Activated naive CD4-positive, alpha-beta T cell treated with anti-CD3 and anti-CD28 coated beads, Interleukin-2, amount 10 ng/mL, durations not matched to agents 7 days and 5 days (primary cell): ENCODE measurements around the gene ST6GAL1.

Source experiments
- CTCF ChIA-PET: fragments of 350-600 bp; sonication (Branson Sonifier 250); formaldehyde crosslinking; loops from one replicate; lab custom pipeline; 2021; ENCODE audit warnings: antibody characterized with exemption; lab: Charles Lee
- DNase-seq: peaks from one replicate; pipeline ENCODE4 v3.0.0-alpha.2; 2020
- H3K27ac Mint-ChIP-seq: one replicate; pipeline ENCODE4 v1.8.0; 2021; ENCODE audit warnings: mild to moderate bottlenecking, moderate library complexity, mixed read lengths
- H3K27me3 Mint-ChIP-seq: one replicate; pipeline ENCODE4 v1.8.0; 2021; ENCODE audit warnings: mild to moderate bottlenecking, mixed read lengths
- H3K36me3 Mint-ChIP-seq: one replicate; pipeline ENCODE4 v1.8.0; 2021; ENCODE audit warnings: mixed read lengths
- H3K4me1 Mint-ChIP-seq: one replicate; pipeline ENCODE4 v1.8.0; 2021; ENCODE audit warnings: mixed read lengths
- H3K4me3 Mint-ChIP-seq: one replicate; pipeline ENCODE4 v1.8.0; 2021; ENCODE audit warnings: mild to moderate bottlenecking, moderate library complexity, mixed read lengths
- H3K9me3 Mint-ChIP-seq: one replicate; pipeline ENCODE4 v1.8.0; 2021; ENCODE audit warnings: mixed read lengths

Gene ST6GAL1

DNA sequence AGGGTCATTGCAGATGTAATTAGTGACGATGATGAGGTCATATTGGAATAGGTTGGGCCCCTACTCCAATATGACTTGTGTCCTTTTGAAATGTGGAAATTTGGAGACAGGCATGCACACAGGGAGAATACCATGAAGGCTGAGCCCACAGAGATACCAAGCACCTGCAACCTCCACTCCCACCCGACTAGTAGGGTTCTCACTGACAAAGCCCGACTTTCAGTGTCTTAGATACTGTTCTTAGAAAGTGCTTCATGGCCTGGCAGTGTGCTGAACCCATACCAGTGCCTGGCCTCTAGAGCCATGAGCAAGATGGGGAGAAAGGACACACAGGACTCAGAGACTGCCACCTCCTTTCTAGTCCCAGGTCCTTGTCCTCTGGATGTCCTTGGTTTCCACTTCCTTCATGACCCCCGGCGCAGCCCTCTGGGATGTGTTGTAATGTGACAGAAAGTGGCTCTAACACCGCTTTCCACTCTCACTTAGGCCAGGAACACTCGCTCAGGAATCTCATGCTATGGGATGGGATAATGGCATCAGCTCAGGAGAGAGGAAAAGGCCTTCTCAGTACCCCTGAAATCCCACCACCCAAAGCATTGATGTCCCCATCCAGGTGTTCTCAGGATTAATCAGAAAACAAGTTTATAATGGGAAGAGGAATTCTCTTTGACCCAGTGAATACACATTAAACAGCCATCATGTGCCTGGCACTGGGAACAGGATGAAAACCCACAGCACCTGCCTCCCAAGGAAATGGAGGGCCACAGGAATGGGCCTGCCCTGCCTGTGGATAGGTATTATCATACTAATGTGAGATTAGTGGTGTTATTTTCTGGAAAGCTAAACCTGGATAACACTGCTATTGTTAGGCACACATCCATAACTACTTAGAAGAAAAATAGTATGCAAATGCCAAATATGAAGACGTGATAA is 149.0 kb downstream of the ST6GAL1 start:
- peaks cover 48% of the 10 kb centered on the region for H3K36me3 Mint-ChIP-seq
- no peak overlapping the region for H3K4me3 Mint-ChIP-seq
- DNase-seq = no peak
- no peaks in the 10 kb centered on the region for H3K9me3 Mint-ChIP-seq
- H3K4me1 Mint-ChIP-seq = peaks cover 7% of the 10 kb centered on the region
- H3K27me3 Mint-ChIP-seq = no peaks in the 10 kb centered on the region
- H3K27ac Mint-ChIP-seq = no peak overlapping the region
- CTCF ChIA-PET = no interaction called here

DNA sequence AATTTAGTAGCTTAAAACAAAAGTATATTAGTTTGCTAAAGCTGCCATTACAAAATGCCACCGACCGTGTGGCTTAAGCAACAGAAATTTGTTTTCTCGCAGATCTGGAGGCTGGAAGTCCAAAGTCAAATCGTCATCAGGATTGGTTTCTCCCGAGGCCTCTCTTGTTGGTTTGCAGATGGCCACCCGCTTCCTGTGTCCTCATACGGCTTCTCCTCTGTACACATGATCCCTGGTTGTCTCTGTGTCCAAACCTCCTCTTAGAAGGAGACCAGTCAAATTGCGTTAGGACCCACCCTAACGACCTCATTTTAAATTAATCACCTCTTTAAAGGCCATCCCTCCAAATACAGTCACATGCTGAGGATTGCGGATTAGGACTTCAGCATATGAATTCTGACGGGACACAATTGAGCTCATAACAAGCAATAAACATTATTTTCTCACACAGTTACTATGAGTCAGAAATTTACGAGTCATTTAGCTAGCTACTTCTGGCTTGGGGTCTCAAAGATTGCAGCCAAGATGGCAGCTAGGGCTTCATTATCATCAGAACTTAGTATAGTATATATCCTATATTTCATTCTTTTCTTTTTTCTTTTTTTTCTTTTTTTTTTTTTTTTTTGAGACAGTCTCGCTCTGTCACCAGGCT is 150.6 kb downstream of the ST6GAL1 start:
- H3K27me3 Mint-ChIP-seq = no peaks in the 10 kb centered on the region
- H3K27ac Mint-ChIP-seq = no peak overlapping the region
- DNase-seq = no peak
- CTCF ChIA-PET = no interaction called here
- H3K4me1 Mint-ChIP-seq = peaks cover 16% of the 10 kb centered on the region
- H3K9me3 Mint-ChIP-seq = peaks cover 2% of the 10 kb centered on the region
- H3K4me3 Mint-ChIP-seq = no peak overlapping the region
- peaks cover 39% of the 10 kb centered on the region for H3K36me3 Mint-ChIP-seq

DNA sequence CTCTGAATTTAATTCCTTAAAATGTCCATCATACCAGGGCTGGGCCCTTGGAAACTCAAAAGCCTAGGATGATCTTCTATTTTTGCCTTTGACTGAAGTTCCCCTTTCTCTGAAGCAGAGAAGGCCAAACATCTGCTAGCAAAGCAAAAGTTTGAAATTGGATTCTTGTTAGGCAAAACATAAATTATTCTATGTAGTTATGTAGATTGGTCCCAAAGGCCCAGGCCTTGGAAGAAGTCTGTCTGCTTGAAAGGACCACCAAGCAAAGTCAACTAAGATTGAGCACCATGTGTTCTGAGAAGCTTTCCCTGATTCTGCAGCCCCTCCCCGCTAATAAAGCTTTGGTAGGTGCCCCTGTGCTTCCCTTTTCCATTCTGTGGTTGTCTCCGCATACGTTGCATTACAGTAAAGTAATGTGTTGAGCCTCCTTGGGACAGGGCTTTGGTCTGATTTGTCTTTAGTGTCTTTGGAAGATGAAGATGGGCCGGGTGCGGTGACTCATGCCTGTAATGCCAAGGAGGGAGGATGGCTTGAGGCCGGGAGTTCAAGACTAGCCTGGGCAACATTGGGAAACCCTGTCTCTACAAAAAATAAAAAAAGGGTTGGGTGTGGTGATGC is 152.5 kb downstream of the ST6GAL1 start:
- Mint-ChIP-seq H3K27ac (peak overlapping the region; percentile 33), H3K36me3 (peaks cover 22% of the 10 kb centered on the region), H3K9me3 (peaks cover 11% of the 10 kb centered on the region), H3K4me1 (peaks cover 16% of the 10 kb centered on the region), H3K27me3 (no peaks in the 10 kb centered on the region), H3K4me3 (no peak overlapping the region)
- no peak for DNase-seq
- CTCF ChIA-PET = interaction anchor here (1.3 kb wide), 1 partner anchor 233 kb away, joined by 3 read pairs; no protein-coding TSS in a partner anchor

DNA sequence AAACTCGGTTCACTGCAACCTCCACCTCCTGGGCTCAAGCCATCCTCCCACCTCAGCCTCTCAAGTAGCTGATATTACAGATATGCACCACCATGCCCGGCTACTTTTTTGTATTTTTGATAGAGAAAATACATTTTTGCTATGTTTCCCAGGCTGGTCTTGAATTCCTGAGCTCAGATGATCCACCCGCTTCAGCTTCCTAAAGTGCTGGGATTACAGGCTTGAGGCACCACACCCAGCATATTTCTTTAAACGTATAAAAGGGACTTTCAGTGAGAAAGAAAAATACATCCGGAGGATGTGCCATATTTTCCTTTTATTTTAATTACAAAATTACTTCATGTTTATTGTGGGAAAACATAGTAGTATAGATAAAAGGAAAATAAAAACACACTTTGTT is 153.8 kb downstream of the ST6GAL1 start:
- Mint-ChIP-seq H3K36me3 (peaks cover 21% of the 10 kb centered on the region), H3K27ac (no peak overlapping the region), H3K4me3 (no peak overlapping the region), H3K27me3 (peaks cover 4% of the 10 kb centered on the region), H3K4me1 (peaks cover 16% of the 10 kb centered on the region), H3K9me3 (peaks cover 21% of the 10 kb centered on the region)
- CTCF ChIA-PET = interaction anchor here (1.3 kb wide), 1 partner anchor 235 kb away, joined by 3 read pairs; no protein-coding TSS in a partner anchor
- no peak for DNase-seq

DNA sequence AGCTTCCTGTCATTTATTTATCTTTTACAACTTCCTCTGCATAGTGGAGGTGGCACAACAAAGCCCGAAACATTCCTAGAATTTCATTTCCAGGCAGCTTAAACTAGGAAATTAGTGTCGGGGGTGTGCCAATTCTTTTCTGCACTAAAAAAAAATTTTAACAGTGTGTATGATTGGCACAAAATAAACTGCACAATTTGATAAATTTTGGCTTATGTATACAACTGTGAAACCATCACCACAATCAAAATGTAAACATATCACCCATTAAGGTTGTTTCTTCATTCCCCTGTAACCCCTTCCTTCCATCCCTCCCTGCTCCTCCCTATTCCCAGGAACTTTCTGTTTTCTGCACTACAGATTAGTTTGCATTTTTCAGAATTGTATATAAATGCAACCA is 154.3 kb downstream of the ST6GAL1 start:
- Mint-ChIP-seq H3K9me3 (peaks cover 22% of the 10 kb centered on the region), H3K4me3 (no peak overlapping the region), H3K4me1 (peaks cover 16% of the 10 kb centered on the region), H3K27ac (no peak overlapping the region), H3K27me3 (peaks cover 4% of the 10 kb centered on the region), H3K36me3 (peaks cover 17% of the 10 kb centered on the region)
- CTCF ChIA-PET = interaction anchor here (1.1 to 1.3 kb wide), 3 partner anchors 11 to 235 kb away, joined by 3 read pairs; partner anchors contain the start of gene RPL39L
- DNase-seq = no peak

DNA sequence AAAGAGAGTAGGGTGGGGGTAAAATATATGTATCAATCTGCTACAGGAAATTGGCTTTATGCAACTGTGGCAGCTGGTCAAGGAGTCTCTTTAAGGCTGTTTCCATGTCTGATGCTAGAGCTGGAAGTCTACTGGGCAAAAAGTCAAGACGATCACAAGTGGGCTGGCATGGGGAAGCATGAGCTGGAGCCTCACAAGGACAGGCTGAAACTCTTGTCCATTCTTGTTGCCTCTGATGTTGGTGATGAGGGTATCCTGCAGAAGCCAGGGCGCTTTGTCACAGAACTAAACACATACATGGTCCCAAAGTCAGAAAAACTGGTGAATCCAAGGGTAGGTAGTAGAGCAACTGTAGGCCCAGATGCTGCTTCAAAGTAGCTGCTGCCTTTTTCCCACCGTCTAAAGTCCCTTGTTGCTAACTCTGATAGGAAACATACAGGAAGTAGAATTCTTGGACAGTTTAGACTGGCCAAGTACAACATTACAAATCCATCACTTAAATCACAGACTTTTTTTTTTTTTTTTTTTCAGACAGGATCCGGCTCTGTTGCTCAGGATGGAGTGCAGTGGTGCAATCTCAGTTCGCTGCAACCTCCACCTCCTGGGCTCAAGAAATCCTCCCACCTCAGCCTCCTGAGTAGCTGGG is 154.8 kb downstream of the ST6GAL1 start:
- Mint-ChIP-seq H3K9me3 (peaks cover 24% of the 10 kb centered on the region), H3K27me3 (peaks cover 4% of the 10 kb centered on the region), H3K4me3 (no peak overlapping the region), H3K36me3 (peaks cover 19% of the 10 kb centered on the region), H3K4me1 (peaks cover 16% of the 10 kb centered on the region), H3K27ac (no peak overlapping the region)
- CTCF ChIA-PET = interaction anchor here (1.1 to 1.3 kb wide), 3 partner anchors 10 to 54 kb away, joined by 3 read pairs; partner anchors contain the start of gene RPL39L
- DNase-seq = no peak

DNA sequence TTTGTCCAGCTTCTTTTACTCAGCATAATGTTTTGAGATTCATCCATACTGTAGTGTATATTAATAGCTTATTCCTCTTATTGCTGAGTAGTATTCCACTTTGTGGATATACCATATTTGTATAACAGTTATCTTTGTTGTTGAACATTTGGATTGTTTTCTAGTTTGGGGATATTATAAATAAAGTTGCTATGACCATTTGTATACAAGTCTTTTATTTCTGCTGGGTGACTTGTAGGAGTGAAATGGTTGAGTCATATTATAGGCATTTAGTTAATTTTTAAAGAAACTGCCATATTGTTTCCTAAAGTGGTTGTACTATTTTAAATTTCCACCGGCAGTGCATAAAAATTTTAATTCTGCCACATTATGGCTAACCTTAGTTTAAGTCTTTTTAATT is 155.6 kb downstream of the ST6GAL1 start:
- peaks cover 25% of the 10 kb centered on the region for H3K9me3 Mint-ChIP-seq
- H3K4me3 Mint-ChIP-seq = no peak overlapping the region
- no peak for DNase-seq
- CTCF ChIA-PET = interaction anchor here (1.1 kb wide), 2 partner anchors 27 to 54 kb away, joined by 3 read pairs; partner anchors contain the start of gene RPL39L
- H3K27ac Mint-ChIP-seq = no peak overlapping the region
- H3K4me1 Mint-ChIP-seq = peaks cover 16% of the 10 kb centered on the region
- peaks cover 19% of the 10 kb centered on the region for H3K36me3 Mint-ChIP-seq
- H3K27me3 Mint-ChIP-seq = peaks cover 4% of the 10 kb centered on the region

DNA sequence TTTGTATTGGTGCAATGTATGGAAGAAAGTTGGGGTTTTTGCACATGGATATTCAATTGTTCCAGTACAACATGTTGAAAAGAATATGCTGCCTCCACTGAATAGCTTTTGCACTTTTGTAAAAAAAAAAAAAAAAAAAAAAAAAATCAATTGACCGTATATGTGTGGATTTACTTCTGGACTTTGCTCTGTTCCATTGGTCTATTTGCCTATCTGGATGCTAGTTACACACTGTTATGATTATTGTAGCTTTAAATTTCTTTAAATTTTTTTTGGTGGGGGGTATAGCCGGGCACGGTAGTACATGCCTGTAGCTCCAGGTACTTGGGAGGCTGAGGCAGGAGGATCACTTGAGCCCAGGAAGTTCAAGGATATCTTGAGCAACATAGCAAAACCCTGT is 156.5 kb downstream of the ST6GAL1 start:
- peaks cover 27% of the 10 kb centered on the region for H3K9me3 Mint-ChIP-seq
- H3K4me3 Mint-ChIP-seq = no peak overlapping the region
- no peak for DNase-seq
- H3K36me3 Mint-ChIP-seq = peaks cover 19% of the 10 kb centered on the region
- H3K4me1 Mint-ChIP-seq = peaks cover 16% of the 10 kb centered on the region
- no peak overlapping the region for H3K27ac Mint-ChIP-seq
- CTCF ChIA-PET = interaction anchor here (0.6 kb wide), 1 partner anchor 20 kb away, joined by 3 read pairs; no protein-coding TSS in a partner anchor
- peaks cover 4% of the 10 kb centered on the region for H3K27me3 Mint-ChIP-seq

DNA sequence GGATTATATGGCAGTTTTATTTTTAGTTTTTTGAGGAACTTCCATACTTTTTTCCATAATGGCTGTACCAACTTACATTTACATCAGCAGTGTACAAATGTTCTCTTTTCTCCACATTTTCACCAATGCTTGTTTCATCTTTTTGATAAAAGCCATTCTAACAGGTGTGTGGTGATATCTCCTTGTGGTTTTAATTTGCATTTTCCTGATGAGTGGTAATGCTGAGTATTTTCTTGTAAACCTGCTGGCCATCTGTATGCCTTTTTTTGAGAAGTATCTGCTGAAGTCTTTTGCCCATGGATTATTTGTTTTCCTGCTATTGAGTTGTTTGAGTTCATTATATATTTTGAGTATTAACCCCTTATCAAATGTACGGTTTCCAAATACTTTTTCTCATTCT is 158.4 kb downstream of the ST6GAL1 start:
- Mint-ChIP-seq H3K4me1 (peaks cover 14% of the 10 kb centered on the region), H3K27ac (no peak overlapping the region), H3K4me3 (no peak overlapping the region), H3K36me3 (peaks cover 20% of the 10 kb centered on the region), H3K27me3 (peaks cover 4% of the 10 kb centered on the region), H3K9me3 (peaks cover 31% of the 10 kb centered on the region)
- DNase-seq = no peak
- CTCF ChIA-PET = no interaction called here

DNA sequence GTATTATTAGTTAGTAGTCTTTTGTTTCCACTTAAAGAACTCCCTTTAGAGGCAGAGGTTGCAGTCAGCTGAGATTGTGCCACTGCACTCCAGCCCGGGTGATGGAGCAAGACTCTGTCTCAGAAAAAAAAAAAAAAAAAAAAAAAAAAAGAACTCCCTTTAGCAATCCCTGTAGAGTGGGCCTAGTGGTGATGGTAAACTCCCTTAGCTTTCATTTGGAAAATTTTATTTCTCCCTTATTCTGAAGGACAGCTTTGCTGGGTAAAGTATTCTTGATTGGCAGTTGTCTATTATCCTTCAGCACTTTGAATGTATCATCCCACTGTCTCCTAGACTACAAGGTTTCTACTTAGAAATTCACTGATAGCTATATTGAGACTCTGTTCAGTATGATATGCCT is 163.0 kb downstream of the ST6GAL1 start:
- CTCF ChIA-PET = interaction anchor here (0.7 to 1.5 kb wide), 2 partner anchors 8 to 20 kb away, joined by 3 to 5 read pairs; no protein-coding TSS in a partner anchor
- H3K27ac Mint-ChIP-seq = no peak overlapping the region
- no peak for DNase-seq
- H3K9me3 Mint-ChIP-seq = peaks cover 29% of the 10 kb centered on the region
- H3K36me3 Mint-ChIP-seq = peaks cover 22% of the 10 kb centered on the region
- H3K4me3 Mint-ChIP-seq = no peak overlapping the region
- H3K4me1 Mint-ChIP-seq = peaks cover 13% of the 10 kb centered on the region
- H3K27me3 Mint-ChIP-seq = peaks cover 10% of the 10 kb centered on the region

DNA sequence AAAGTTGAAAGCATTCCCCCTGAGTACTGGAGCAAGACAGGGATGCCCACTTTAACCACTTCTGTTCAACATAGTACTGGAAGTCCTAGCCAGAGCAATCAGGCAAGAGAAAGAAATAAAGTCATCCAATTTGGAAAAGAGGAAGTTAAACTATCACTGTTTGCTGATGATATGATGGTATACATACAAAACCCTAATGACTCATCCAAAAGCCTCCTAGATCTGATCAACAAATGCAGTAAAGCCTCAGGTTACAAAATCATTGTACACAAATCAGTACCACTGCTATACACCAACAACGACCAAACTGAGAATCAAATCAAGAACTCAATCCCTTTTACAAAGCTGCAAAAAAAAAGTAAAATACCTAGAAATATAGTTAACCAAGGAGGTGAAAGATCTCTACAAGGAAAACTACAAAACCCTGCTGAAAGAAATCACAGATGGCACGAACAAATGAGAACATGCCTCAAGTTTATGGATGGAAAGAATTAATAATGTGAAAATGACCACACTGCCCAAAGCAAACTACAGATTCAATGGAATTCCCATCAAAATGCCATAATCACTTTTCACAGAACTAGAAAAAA is 168.7 kb downstream of the ST6GAL1 start:
- Mint-ChIP-seq H3K27me3 (peaks cover 6% of the 10 kb centered on the region), H3K4me3 (no peak overlapping the region), H3K36me3 (peaks cover 8% of the 10 kb centered on the region), H3K9me3 (peaks cover 11% of the 10 kb centered on the region), H3K27ac (no peak overlapping the region), H3K4me1 (peaks cover 33% of the 10 kb centered on the region)
- no peak for DNase-seq
- CTCF ChIA-PET = no interaction called here

DNA sequence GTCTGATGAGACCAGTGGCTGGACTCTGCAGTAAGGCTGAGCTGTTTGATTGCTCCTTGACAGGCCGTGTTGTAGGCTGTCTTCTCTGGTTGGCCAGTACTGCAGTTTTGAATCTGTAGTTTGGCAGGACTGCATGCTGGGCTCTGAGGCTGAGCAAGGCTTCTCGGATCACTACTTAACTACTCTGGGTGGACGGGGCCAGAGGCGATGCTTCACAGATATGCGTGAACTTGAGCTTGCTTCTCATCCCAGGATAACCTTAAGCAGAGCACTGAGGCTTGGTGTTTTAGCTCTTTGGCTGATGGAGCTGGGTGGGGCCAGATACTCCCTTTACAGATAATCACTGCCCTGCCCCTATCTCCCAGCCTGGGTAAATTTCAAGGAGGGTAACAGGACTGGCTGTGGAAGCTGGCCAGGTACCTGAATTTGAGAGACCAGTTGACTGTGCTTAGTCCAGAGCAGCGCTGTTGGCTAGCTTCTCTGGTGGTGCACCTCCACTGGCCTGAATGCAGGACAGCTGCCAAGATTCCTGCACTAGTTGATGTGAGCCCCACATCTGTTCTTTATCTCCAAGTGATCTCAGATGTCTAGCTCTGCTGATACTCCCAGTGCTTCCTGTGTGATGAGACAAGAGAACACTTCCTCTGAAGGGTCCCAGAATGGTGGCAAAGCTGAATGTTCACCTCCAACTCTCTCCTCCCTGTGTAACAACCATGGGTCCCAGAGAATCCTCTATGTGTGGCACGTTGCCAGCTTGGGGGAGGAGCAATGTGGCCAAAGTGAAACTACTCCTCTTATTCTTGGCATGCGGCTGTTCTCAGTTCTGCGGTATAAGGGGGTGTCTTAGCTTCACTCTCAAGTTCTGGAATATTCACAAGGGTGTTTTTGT is 171.1 kb downstream of the ST6GAL1 start:
- H3K4me3 Mint-ChIP-seq = peak overlapping the region; percentile 19
- H3K9me3 Mint-ChIP-seq = peaks cover 3% of the 10 kb centered on the region
- peaks cover 29% of the 10 kb centered on the region for H3K4me1 Mint-ChIP-seq
- H3K27me3 Mint-ChIP-seq = peaks cover 3% of the 10 kb centered on the region
- peak overlapping the region; percentile 0 for H3K27ac Mint-ChIP-seq
- peak; percentile 69 for DNase-seq
- CTCF ChIA-PET = interaction anchor here (0.7 to 2.8 kb wide), 12 partner anchors 9 to 488 kb away, joined by 3 to 21 read pairs (median 5); partner anchors contain the start of gene RPL39L
- H3K36me3 Mint-ChIP-seq = peaks cover 5% of the 10 kb centered on the region
